ENCODE results near the gene CD28. TPM values are rescaled to one million over a fixed set of nuclear protein-coding genes. Genes with fewer than 3 reads are reported as not detected.
"Not testable (repeated sequence)": the region's sequence is repeated elsewhere in the genome, so short reads cannot be mapped to it uniquely, and the experiment has no call there.

Gene CD28
- total RNA-seq, 1 experiment from 2014 or later, result 0.03 TPM

DNA sequence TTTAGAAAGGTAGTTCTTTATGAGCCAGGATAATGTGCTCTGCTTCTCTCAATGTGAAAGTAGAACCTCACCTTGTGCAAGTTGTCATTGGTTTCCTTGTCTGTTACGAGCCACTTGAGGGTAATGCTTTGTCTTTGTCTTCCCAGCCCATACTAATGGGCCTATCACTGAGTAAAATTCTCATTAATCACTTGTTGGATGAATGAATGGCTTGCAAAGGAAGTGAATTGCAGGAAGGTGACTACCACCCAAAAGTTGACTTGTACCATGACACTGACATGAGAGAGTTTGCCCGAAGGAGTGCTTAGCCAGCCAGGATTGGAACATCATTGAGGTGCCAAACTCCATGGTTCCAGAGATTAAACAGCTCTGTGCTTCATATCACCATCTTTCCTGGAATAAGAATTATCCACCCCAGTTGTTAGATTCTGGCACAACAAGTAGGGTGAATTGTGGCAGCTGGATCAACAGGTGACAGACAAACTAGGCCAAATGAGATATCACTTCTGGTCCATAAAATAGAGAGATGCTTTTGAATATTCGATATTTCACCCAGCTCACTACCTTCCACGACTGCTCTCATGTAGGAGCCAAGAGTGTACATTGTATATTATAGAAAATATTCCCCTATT is 20.5 kb upstream of the CD28 start:
- DNase-seq (ENCODE audit: low read depth), result peak; percentile 52

DNA sequence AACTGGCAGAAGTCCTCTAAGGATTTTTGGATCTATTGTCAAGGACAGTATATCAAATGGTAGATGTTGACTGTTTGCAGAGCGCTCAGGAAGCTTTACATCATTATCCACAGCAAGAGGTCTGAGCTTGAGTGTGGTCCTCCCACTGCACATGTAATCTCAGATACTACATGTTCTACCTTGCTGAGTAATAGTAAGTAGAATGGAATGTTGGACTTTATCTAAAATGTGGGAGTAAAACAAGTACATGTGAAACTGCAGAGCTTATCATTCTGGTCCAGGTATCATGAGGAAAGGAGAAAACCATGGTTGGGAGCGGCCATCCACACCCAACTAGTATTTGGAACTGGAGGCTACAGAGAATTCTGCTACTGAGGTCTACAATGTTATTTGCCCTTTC is 19.3 kb upstream of the CD28 start:
- peak; percentile 16 for DNase-seq (ENCODE audit: low read depth)

DNA sequence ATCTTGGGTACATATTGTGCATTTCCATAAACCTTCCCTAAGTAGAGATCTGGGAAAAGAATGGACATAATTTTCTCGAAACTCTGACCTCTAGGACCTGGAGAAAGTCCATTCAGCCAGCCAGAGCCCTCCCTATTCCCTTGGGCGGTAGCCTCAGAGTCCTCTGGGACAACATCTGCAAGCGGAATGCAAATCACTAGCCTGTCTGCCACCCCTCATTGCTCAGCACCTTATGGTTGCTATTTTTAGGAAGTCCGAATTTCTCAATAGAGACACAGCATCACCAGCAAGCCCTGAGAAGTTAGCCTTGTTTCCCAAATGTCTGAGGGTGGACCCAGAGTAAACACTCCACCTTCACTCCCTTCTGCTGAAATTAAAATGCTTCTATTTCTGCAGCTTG is 17.6 kb upstream of the CD28 start:
- no peak for DNase-seq (ENCODE audit: low read depth)

DNA sequence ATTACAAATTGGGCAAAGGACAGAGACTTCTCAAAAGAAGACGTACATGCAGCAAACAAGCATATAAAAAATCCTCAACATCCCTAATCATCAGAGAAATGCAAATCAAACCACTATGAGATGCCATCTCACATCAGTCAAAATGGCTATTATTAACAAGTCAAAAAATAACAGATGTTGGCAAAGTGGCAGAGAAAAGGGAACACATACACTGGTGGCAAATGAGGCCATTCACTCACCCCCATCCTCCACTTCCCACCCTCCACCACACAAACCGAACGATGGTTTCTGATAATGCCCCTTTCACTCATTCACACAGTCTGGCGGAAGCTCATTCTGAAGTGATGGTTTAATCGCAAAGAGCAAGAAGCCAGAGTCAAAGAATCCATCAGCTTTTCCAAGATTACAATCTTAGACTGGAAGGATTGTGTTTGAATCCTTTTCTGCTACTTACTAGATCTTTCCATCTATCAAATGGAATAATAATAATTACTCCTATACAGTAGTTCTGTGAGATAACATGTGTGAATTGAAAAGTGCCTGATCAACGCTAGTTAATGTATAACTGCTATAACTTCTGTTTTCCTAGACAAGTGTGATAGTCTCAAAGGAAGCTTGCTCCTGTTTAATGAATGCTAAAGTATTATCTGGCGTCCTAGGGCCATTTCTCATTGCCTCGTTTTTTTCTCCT is 16.9 kb upstream of the CD28 start:
- DNase-seq (ENCODE audit: low read depth), result no peak

DNA sequence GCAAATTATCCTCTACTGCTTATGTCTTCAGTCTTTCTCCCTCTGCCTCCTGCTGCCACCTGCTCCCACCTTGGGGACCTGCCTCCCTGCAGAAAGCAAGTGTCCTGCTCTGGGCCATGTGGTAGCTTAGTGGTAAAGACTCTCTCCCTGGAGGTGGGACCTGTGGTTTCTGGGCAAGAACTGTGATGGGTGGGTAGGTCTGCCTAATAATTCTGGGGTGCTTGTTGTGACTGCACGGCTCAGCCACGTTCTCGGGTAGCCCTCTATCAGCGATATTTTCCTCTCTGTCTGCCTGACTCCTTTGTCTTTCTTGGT is 16.4 kb upstream of the CD28 start:
- DNase-seq (ENCODE audit: low read depth), result no peak

DNA sequence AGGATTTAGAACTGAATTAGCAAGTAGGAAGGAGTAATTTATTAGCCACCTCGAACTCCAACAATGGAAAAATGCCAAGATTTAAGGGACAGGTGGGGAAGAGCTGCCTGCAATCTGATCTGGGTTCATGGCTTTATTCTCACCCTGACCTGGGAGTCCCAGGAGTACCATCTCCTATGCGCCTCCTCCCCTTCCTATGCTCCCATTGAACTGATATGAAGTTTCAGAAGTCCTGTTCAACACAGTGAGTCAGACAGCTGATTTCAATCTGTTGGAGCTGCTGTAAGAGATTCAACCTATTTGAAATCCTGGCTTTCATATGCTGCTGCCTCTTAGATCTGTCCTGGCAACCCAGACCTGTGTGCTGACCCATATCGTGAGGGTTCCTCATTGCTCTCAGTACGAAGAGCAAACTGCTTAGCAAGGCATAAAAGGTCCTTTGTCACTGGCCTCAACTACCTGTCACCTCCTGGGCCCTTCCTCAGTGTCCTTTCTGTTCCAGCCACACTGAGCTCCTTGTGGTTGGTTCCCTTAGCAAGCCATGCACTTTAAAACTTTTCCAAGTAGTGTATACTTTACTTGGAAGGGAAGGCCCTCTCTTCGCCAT is 15.9 kb upstream of the CD28 start:
- DNase-seq (ENCODE audit: low read depth), result no peak

DNA sequence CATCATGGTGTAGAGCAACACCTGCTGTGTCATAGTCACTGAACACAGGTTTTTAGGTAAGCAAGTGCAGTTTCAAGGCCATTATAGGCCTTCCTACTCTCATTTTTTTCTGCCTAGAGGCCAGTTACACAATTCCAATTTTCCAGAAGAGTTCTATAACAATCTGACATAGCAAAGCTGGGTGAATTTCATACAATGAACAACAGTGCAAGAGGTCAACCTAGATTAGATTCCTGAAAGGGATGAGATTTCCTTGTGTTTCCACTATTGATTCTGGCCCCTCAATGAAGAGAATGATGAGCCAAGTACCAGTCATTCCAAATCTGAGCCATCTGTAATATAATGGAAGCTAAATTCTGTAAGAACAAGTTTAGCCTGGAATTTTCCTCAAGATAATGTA is 15.3 kb upstream of the CD28 start:
- DNase-seq (ENCODE audit: low read depth), result no peak

DNA sequence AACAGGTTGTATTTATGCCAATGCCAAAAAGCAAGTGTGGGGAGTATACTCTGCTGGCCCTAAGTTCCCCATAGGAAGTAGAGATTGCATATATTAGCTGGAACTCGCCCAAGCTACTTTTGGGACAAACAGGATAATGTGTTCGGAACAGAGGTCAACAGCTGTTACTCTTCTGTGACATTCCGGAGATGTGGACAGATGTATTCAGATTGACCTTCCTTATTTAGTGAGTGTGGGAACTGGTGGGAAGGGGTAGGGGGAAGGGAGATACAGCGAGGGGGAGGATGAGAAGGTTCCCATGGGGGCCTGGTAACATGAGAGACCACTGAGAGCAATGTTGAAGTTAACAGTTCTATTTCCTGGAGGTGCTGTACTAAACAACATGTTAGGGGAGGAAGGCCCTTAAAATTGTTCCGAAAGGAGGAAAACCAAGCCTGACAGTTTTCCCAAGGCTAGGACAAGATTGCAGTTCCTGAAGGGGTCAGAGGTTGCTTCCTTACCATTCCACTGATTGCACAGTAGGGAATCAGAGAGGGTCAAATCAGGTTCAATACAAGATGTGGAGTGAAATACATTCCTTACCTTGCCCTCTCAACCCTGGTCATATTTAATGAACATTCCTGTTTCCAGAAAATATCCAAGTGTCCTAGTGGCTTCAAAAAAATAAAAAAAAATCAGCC is 14.3 kb upstream of the CD28 start:
- DNase-seq (ENCODE audit: low read depth), result no peak

DNA sequence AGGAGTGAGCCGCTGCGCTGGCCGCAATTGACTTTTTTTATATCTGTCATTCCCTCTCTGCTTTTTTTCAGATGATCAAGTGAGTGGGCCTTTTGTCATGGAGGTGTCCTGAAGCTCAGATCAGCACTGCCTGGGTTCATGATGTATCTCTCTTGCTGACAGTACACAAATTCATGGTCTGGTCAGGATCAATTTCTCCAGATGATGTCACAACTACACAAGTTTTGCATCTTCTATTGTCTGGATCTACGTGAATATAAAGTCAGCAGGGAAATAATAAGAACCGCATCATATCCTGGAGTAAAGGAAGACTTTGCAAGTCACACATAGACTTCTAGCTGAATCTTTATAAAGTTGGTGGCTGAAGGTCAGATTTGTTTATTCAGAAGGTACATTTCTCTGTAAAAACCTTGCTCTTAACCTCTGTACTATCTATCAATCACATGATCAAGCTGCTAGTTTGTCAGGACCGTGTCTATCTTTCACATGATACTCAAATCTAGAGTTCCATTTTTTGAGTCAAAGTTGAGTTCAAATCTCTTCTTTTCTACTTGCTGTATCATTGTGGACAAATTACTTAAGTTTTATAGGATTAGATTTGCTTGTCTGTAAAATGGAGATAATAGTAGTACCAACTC is 13.1 kb upstream of the CD28 start:
- DNase-seq (ENCODE audit: low read depth), result no peak

DNA sequence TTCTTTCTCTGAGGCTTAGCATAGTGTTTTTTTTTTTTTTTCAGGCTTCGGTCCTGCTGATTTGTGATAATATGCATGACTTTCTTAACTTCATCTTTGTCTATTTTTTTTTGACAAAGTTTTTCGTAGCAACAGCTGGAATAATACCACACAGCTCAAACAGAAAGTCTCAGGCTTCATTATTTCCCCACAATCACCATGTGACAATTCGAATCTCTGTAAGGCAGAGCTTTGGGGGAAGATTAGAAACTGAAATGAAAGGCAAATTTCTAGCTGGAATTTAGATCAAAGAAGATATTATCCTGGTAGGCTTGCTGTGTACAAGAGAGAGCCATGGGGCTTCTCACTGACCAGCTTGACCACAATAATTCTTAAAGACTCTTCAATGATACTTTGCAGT is 12.2 kb upstream of the CD28 start:
- DNase-seq (ENCODE audit: low read depth), result no peak

DNA sequence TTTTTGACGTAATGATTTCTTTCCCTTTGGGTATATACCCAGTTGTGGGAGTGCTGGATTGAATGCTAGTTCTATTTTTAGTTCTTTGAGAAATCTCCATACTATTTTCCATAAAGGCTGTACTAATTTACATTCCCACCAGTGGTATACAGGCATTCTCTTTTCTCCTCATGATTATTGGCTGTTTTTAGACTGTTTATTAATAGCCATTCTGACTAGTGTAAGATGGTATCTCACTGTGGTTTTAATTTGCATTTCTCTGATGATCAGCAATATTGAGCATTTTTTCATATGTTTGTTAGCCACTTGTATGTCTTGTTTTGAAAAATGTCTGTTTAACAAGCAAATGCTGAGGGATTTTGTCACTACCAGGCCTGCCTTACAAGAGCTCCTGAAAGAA is 9.2 kb upstream of the CD28 start:
- DNase-seq (ENCODE audit: low read depth), result no peak

DNA sequence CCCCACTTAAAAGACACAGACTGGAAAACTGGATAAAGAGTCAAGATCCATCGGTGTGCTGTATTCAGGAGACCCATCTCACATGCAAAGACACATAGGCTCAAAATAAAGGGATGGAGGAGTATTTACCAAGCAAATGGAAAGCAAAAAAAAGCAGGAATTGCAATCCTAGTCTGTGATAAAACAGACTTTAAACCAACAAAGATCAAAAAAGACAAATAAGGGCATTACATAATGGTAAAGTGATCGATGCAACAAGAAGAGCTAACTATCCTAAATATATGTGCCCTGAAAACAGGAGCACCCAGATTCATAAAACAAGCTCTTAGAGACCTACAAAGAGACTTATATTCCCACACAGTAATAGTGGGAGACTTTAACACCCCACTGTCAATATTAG is 8.7 kb upstream of the CD28 start:
- DNase-seq (ENCODE audit: low read depth), result not testable (repeated sequence)

DNA sequence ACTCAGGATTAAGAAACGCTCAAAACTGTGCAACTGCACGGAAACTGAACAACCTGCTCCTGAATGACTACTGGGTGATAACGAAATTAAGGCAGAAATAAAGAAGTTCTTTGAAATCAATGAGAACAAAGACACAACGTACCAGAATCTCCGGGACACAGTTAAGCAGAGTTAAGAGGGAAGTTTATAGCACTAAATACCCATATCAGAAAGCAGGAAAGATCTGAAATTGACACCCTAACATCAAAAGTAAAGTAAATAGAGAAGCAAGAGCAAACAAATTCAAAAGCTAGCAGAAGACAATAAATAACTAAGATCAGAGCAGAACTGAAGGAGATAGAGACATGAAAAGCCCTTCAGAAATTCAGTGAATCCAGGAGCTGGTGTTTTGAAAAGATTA is 8.0 kb upstream of the CD28 start:
- not testable (repeated sequence) for DNase-seq (ENCODE audit: low read depth)

DNA sequence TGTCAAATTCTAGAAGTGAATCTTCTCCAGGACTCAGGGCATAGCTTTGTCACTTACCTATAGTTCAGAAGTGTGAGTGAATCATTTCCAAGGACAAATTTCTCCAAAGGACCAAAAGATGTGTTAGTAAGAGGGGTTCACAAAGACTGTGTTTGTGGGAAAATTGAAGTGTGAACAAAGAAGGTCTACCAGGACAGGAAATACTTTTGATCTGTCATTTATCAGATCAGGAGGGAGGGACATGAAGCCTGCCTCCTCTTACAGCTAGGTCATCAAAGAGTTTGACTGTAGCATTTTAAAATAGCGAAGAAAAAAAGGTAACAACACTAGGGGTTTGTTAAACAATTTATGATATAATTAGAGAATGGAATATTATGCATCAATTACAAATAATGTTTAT is 2.0 kb upstream of the CD28 start:
- no peak for DNase-seq (ENCODE audit: low read depth)

DNA sequence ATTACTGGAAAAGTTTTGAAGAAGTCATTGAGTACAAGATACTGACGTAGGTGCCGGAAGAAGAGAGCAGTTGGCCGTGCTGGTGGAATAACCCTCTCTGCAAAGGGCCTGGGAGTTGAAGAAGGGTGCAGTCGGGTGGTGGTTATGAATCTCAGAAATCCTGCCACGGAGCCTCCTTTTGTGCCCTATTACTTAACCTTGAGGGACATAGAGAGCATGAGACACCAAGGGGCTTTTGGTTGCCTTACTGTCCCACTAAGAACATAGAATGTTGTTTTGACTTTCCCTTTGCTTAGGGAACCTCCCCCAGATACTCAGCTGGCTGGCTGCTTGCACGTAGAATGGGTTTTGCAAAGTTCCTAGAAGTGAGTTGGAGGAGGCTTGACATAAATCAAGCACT is 1.3 kb upstream of the CD28 start:
- no peak for DNase-seq (ENCODE audit: low read depth)

DNA sequence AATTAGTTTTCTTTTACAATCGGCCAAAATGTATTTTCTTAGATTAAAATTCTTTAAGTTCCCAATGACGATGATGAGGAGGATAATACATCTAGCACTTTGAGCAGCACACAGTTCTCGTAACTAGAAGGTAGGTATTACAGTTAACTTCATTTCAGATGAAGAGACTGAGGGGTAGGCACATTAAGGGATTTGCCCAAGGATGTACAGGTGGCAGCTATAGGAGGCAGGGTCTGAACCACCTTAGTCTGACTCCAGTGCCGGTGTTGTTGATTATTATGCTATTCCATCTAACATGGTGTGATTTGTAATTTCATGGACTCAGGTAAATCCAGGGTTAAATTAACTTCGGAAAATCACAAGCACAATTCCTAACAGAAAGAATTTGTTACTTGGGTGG is 1.1 kb downstream of the CD28 start:
- no peak for DNase-seq (ENCODE audit: low read depth)

DNA sequence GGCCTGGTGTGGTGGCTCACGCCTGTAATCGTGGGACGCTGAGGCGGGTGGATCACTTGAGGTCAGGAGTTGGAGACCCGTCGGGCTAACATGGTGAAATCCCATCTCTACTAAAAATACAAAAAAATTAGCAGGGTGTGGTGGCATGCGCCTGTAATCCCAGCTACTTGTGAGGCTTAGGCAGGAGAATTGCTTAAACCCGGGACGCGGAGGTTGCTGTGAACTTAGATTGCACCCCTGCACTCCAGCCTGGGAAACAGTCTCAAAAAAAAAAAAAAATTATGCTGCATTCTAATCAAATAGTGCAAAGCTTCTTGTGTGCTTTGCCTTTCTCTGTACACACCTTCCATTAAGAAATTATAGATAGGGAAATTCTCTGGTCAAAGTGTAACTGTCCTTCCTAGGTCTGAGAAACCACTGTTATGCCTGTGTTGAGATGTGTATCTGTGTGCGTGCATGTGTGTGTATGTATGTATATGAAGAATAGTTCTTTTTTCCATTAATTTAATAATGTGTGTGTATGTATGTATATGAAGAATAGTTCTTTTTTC is 2.5 kb downstream of the CD28 start:
- DNase-seq (ENCODE audit: low read depth), result no peak

DNA sequence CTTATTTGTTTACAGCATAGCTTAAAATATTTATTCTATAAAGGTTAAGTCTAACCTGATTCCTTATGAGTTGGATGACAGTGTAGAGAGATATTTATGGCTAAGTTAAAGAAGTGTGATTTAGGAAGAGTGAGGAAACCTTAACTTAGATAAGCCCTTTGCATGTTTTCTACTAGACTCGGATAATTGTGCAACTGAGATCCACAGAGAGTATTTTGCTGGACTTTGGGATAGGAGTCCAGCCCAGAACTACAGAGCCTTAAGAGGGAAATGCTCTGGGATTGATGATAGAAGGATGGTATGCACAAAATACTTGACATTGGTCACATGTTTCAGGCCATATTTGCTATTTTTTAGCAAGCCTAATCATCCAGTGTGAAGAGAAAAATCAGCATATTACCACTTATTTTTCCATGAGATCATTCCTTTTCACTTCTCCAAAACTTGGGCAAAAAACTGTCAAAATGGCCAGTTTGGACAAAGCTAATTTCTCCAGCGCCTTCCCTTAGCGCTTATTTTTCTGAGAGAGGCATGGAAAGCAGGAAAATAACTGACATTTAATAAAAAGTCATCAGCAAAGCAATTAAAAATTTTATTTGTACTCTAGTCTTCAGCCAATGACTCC is 3.1 kb downstream of the CD28 start:
- DNase-seq (ENCODE audit: low read depth), result no peak

DNA sequence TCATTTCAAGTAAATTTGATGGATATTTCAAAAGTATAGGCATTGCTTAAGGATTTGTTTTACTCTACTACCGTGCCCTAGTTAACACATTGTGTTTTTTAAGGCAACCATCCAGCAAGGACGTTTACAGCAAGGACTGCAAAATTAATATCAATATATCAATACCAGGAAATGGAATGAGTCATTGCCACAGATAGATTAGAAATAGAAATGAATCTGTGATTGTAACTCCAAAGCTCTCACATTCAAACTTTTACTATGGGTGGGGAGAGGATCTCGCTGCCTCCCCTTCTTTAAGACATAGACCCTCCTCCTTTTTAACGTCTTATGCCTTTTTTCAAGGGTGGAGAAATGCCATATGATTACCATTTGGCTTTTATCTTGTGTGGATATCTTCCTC is 3.8 kb downstream of the CD28 start:
- DNase-seq (ENCODE audit: low read depth), result no peak

DNA sequence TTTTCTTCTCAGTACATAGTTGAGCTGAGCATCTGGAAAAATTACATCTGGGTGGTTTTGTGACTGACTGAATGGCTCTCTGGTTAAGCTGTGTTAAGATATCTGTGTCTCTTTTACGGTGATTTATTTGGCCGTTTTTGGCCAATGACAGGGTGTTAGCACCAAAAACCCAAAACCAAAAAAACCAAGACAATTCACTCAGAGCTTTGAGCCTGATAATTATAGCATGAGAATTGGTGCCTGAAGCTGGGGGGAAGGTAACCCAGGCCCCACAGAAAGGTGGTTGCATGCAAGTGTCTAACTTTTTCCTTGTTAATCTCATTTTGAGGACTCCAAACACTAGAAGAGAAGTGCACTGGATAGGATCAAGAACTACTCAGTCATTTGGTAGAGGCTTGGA is 4.5 kb downstream of the CD28 start:
- no peak for DNase-seq (ENCODE audit: low read depth)

DNA sequence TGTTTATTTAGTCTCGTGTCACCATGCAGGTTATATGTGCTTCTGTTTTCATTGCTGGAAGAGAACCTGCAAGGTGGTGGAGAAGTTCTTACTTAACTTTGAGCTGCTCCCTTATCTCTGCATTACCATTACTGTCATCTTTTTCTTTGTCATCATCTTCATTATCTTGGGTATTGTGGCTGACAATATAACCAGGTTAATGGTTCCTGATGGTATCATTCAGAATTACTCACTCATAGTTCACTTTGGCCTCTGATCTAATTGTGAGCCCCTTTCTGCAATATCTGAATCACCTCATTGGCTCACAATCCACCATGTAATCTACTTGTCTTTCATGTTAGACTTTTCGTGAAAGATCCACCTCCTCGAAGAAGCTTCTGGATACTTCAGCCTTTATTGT is 5.0 kb downstream of the CD28 start:
- DNase-seq (ENCODE audit: low read depth), result no peak
